Right lobe of liver (tissue), 6 donors: Measurements from ENCODE around the gene ZBTB12. TPM values are rescaled to one million over a fixed set of nuclear protein-coding genes. Genes with fewer than 3 reads are reported as not detected.
"Not testable (repeated sequence)": the region's sequence is repeated elsewhere in the genome, so short reads cannot be mapped to it uniquely, and the experiment has no call there.

ENCODE experiments used
- ATAC-seq, 4 donors: fragments of 200-7000 bp; cut with Tn5 transposase; one replicate each; pipeline ENCODE4 v1.9.1; 2020; ENCODE audit warnings: mild to moderate bottlenecking in 4 of 4, moderate library complexity in 4 of 4
- DNase-seq, 3 donors: peaks; one replicate each; pipeline ENCODE4 v3.0.0-alpha.2; 2020
- H3K27ac ChIP-seq, 3 donors: fragments of 200-600 bp; one replicate each; pipeline ENCODE4 v1.8.0; 2022
- H3K27me3 ChIP-seq, 2 donors: fragments of 200-600 bp; one replicate each; pipeline ENCODE4 v1.8.0; 2022
- H3K36me3 ChIP-seq, 4 donors: fragments of 200-600 bp; sonication (generic) in 1 of 4; one replicate each; pipeline versions ENCODE4 v1.5.1 to v1.8.0; 2017 to 2022; ENCODE audit warnings: control low read depth in 1 of 4
- H3K4me1 ChIP-seq, 4 donors: fragments of 200-600 bp; sonication (generic) in 1 of 4; one replicate each; pipeline versions ENCODE4 v1.5.1 to v1.8.0; 2017 to 2022; ENCODE audit warnings: control low read depth in 1 of 4
- H3K4me3 ChIP-seq, 3 donors: fragments of 200-600 bp; one replicate each; pipeline ENCODE4 v1.8.0; 2022
- H3K9me3 ChIP-seq, 4 donors: fragments of 200-600 bp; sonication (generic) in 1 of 4; one replicate each; pipeline versions ENCODE4 v1.5.1 to v1.8.0; 2017 to 2022; ENCODE audit warnings: control low read depth in 1 of 4
- CTCF ChIP-seq, 4 donors: fragments of 200-600 bp in 3 of 4; fragments of 450-650 bp in 1 of 4; IDR thresholded peaks; one replicate each; pipeline versions ENCODE4 v1.5.1 to v1.8.0; 2016 to 2022; ENCODE audit warnings: antibody characterized with exemption in 4 of 4, mild to moderate bottlenecking in 2 of 4
- POLR2A ChIP-seq: fragments of 450-650 bp; IDR thresholded peaks from one replicate; pipeline ENCODE4 v1.6.1; 2017; ENCODE audit warnings: antibody characterized with exemption, mild to moderate bottlenecking
- WGBS: methylation state at CpG from one replicate; pipeline ENCODE4 v1.1.6; 2018; ENCODE audit warnings: low coverage, low lambda C conversion rate; ENCODE audit not compliant: insufficient coverage; ENCODE audit errors: missing lambda C conversion rate; 5-methylcytosine and 5-hydroxymethylcytosine counted together
- intact Hi-C, 2 donors: fragments of 100-400 bp; cut with DNase I; formaldehyde crosslinking; loops; one replicate each; pipeline versions ENCODE4 v1.11.2 to v1.14.1; 2022
- total RNA-seq, 6 experiments: library from RNA; depleted of rRNA in 2 of 6; stranded (reverse); fragments of >200 nt in 2 of 6; fragmentation: NEBNext Ultra II Directional in 3 of 6; extraction: Animal tissue kit (Norgen Biotek cat#: 25700) in 3 of 6; gene quantifications; one replicate each; pipeline versions ENCODE4 v1.1.0 to v1.2.4, GENCODE V29; 2016 to 2023
- donor health status: DM: no; HTN: yes; CAD: no.
- donor health status: DM: no; HTN: no; CAD: no.
- donor health status: DM: no; HTN: no; CAD: no.
- donor health status: DM: no; HTN: yes; CAD: no.
- donor health status: DM: no; HTN: yes; CAD: no.

Gene ZBTB12
- total RNA-seq, 6 experiments from 2014 or later: 0.25 to 0.82 (median 0.51) TPM; not detected in 1

- H3K9me3 ChIP-seq: no peaks in the 10 kb centered on the region
- ATAC-seq (no peak), DNase-seq (no peak)
- intact Hi-C loops: no loop called here
- no peak overlapping the region for H3K4me3 ChIP-seq
- TF ChIP-seq POLR2A: no peak
- no peak for TF ChIP-seq CTCF (IDR thresholded peaks at IDR 0.05)
- H3K4me1 ChIP-seq: no peaks in the 10 kb centered on the region
- no peaks in the 10 kb centered on the region for H3K27me3 ChIP-seq
- H3K36me3 ChIP-seq: no peaks in the 10 kb centered on the region
- no peak overlapping the region for H3K27ac ChIP-seq
Observed at GRCh38 chr6:31915351-31915750, 13.5 kb upstream of the ZBTB12 start.

GRCh38 chr6:31911826-31912585, 10.1 kb upstream of the ZBTB12 start:
- intact Hi-C loops: no loop called here
- Histone ChIP-seq H3K27ac (no peak overlapping the region), H3K9me3 (no peaks in the 10 kb centered on the region), H3K4me3 (no peak overlapping the region), H3K27me3 (no peaks in the 10 kb centered on the region), H3K4me1 (peaks cover 0 to 7% (median 0%) of the 10 kb centered on the region in 4 donors), H3K36me3 (no peaks in the 10 kb centered on the region)
- ATAC-seq (no peak), DNase-seq (no peak)
- WGBS: 81% methylated on average over 7 of the region's 11 CpGs
- no peak for TF ChIP-seq CTCF (IDR thresholded peaks at IDR 0.05)
- no peak for TF ChIP-seq POLR2A

- intact Hi-C loops: loop anchor here in 1 of 2 donors (10.0 kb wide), 1 partner anchor 46 kb away; the partner anchor contains the start of genes NELFE and SKIC2
- H3K9me3 ChIP-seq, H3K4me3 ChIP-seq, ATAC-seq, DNase-seq, H3K4me1 ChIP-seq, H3K36me3 ChIP-seq, H3K27ac ChIP-seq, H3K27me3 ChIP-seq: not testable (repeated sequence)
- 89% methylated on average over 7 of the region's 7 CpGs for WGBS
Observed at GRCh38 chr6:31909298-31909697, 7.4 kb upstream of the ZBTB12 start.

GRCh38 chr6:31908791-31909190, 6.9 kb upstream of the ZBTB12 start:
- Histone ChIP-seq H3K27me3 (no peaks in the 10 kb centered on the region), H3K27ac (no peak overlapping the region), H3K36me3 (no peaks in the 10 kb centered on the region), H3K9me3 (no peaks in the 10 kb centered on the region), H3K4me1 (peaks cover 0 to 8% (median 0%) of the 10 kb centered on the region in 4 donors), H3K4me3 (no peak overlapping the region)
- DNase-seq (no peak), ATAC-seq (no peak)
- intact Hi-C loops: loop anchor here in 1 of 2 donors (10.0 kb wide), 1 partner anchor 46 kb away; the partner anchor contains the start of genes NELFE and SKIC2
- TF ChIP-seq CTCF (IDR thresholded peaks at IDR 0.05): no peak
- TF ChIP-seq POLR2A: no peak
- WGBS: 52% methylated on average over 4 of the region's 4 CpGs

GRCh38 chr6:31908255-31908654, 6.4 kb upstream of the ZBTB12 start:
- not testable (repeated sequence) for H3K9me3 ChIP-seq, H3K4me3 ChIP-seq, H3K4me1 ChIP-seq, H3K27me3 ChIP-seq, ATAC-seq, H3K27ac ChIP-seq, H3K36me3 ChIP-seq, DNase-seq
- intact Hi-C loops: loop anchor here in 1 of 2 donors (10.0 kb wide), 1 partner anchor 47 kb away; the partner anchor contains the start of genes NELFE and SKIC2
- 89% methylated on average over 5 of the region's 5 CpGs for WGBS
